Skin epidermis (tissue), 12 donors: Measurements from ENCODE around the gene CHST8.
"Not testable (repeated sequence)": the region's sequence is repeated elsewhere in the genome, so short reads cannot be mapped to it uniquely, and the experiment has no call there.

Experiments used
- H3K27ac ChIP-seq, 21 experiments: fragments of 200-600 bp; sonication (generic) in 11 of 21; one replicate each; pipeline ENCODE4 v1.5.0; 2020; ENCODE audit warnings: mild to moderate bottlenecking in 3 of 21, inconsistent platforms in 2 of 21, moderate library complexity in 2 of 21
- H3K4me3 ChIP-seq, 7 experiments: fragments of 200-600 bp; sonication (generic) in 2 of 7; one replicate each; pipeline ENCODE4 v1.5.0; 2020; ENCODE audit warnings: inconsistent platforms in 2 of 7, mild to moderate bottlenecking in 2 of 7, moderate library complexity in 1 of 7

Gene CHST8

DNA sequence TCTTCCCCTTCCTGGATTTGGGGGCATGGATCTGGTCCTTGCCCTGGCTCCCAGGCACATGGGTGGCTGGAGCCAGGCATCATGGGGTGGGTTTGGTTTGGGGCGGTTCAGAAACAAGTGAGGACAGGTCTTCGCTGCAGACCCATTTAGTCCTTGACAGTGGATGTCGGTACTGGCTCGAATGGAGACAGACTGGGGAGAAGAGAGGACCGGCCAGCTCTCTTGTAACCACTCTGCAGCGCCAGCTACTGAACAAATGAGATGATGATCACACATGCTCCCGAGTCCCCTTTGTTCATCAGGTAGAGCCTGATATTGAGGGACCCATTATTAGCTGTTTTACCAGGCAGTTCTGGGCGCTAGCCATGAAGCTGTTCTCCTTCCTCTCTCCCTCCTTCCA, 64.5 kb downstream of the CHST8 start:
- Histone ChIP-seq H3K27ac (no peak overlapping the region), H3K4me3 (no peak overlapping the region)

DNA sequence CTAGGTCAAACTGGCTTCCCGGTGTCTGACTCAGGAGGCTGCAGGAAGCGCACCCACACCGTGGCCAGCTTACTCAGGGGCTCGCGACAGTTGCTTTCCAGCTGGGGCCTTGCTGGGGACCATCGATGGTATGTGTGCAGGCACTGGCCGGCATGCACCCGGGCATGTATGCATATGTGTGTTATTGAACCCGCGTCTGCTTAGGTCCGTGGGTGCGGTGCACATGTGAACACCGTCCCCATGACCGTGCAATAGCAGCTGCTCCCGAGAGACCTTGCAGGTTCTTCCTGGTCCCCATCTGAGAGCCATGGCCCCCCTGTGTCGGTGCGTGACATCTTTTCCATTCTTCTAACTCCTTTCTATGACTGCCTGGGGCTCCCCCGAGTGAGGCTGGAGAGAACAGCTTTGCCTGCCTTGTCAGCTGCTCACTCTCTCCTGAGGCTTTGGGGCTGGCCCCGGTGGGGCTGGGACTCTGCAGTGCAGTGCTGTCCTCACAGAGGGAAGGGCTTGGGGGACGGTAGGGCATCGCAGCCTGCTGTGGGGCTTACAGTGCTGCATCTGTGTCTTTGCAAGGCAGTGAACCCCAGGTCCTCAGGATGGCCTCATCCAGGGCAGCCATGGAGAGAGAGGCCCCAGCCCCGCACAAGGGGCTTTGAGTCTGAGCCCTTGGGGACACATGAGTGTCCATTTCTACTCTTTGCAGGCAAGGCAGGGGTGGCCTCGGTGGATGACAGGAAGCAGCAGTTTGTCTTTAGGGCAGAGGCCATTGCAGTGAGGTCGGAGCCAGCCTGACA, 65.1 kb downstream of the CHST8 start:
- Histone ChIP-seq H3K4me3 (no peak overlapping the region), H3K27ac (no peak overlapping the region)

GRCh38 chr19:33687481-33688170, 65.9 kb downstream of the CHST8 start:
- Histone ChIP-seq H3K4me3 (no peak overlapping the region), H3K27ac (no peak overlapping the region)

- H3K4me3 ChIP-seq, result no peak overlapping the region
These were observed 66.6 kb downstream of the CHST8 start for GRCh38 chr19:33688171-33688992.

GRCh38 chr19:33689138-33689746, 67.5 kb downstream of the CHST8 start:
- Histone ChIP-seq H3K4me3 (no peak overlapping the region), H3K27ac (no peak overlapping the region)

More at GRCh38 chr19:33688171-33688992, 66.6 kb downstream of the CHST8 start:
- no peak overlapping the region for H3K27ac ChIP-seq

DNA sequence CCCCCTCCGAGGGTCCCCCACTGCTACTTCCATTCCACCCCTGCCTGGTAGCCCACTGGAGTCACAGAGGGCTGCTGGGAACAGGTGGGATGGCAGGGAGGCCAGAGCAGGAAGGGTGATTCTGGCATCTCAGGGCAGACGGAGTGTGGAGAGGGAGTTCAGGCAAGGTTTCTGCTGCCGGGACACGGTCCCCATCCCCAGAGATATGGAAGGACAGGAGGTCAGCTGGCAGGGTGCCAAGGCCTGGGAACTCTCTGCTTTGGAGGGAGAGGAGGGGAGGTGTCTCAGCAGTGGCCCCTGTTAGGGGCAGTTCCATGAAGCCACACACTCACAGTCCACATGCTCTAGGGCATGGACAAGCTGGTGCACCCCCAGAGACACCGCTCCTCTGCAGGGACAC, 68.1 kb downstream of the CHST8 start:
- H3K4me3 ChIP-seq, result no peak overlapping the region

DNA sequence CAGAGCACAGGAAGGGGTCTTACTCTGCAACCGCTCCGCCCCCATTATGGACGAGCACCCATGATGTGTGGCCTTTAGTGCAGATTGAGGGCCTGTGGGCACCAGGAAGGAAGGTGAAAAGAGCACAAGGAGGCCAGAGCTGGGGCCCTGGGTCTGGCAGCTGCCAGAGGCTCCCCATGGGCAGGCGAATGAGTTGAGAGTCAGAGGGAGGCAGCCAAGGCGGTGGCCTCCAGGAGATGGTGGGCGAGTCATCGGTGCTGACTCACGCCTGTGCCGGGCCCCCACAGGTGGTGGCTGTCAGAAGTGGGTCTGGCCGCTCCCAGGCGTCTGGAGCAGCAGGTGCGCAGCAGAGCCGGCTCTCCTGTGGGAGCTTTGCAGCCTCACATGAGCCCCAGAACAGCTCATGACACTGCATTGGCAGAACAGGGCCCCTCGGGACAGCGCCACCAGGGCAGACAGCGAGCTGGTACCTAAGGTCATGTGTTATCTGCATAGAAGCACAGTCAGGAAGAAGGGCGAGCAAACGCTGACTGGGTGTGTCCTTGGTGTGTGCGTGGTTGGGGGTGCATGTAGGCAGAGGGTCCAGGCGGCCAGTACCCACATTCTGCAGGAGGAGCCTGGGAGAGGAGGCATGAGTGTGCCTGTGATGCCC, 68.8 kb downstream of the CHST8 start:
- H3K27ac ChIP-seq, result no peak overlapping the region
- no peak overlapping the region for H3K4me3 ChIP-seq

More for the DNA sequence above, 68.1 kb downstream of the CHST8 start:
- H3K27ac ChIP-seq, result no peak overlapping the region

DNA sequence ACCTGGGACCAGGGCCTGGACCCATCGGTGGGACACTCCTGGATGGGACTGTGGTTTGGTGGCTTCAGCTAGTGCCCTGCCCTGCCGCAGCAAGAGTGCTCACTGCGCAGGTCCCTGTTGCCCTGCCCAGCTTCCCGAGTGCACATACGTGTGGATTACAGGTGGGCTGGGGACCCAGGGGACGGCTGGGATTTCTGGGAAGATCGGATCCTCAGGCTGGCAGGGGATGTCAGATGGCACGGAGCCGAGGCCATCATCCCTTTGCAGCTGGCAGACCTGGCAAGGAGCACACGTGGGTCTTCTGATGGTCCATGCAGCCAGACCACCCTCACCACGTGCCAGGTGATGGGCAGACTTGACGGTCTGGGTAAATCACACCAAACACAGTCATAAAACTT, 69.3 kb downstream of the CHST8 start:
- Histone ChIP-seq H3K27ac (no peak overlapping the region), H3K4me3 (no peak overlapping the region)

DNA sequence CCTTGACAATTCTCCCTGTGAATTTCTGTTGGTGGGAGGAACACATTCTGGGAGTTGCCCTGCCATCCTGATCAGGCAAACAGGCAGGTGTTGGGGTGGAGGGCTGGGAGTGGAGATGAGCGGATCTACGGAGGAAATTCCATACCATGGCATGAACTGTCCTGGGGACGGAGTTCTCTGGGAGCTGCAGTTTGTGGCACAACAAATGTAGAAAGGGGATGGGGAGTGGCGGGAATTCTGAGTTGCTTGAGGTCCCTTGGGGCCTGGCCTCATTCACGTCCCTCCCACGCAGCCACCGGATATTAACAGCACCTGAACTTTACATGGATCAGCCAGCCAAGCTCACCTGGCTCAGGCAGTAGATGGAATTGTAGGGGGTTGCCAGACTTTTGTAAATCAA, 70.0 kb downstream of the CHST8 start:
- no peak overlapping the region for H3K27ac ChIP-seq
- H3K4me3 ChIP-seq, result no peak overlapping the region

DNA sequence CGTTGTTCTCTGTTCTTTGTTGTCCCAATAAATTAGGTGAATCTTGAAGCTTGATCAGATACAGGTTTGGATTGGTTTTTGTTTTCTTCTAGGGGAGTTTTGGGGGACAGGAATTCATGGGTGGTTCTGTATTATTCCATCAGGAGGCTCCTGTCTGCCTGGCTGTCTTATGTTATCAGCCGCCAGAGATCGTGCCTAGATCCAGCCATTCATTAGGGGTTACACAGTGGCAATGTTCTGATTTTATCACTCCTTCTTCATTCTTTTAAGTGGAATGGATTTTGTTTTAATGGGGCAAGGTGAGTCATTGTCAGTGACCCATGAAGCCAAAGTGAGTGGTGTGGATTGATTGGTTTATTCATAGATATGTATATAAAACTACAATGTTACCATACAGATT, 71.9 kb downstream of the CHST8 start:
- Histone ChIP-seq H3K27ac (no peak overlapping the region), H3K4me3 (no peak overlapping the region)

GRCh38 chr19:33695547-33695946, 73.8 kb downstream of the CHST8 start:
- H3K4me3 ChIP-seq, H3K27ac ChIP-seq: not testable (repeated sequence)

GRCh38 chr19:33697766-33698165, 76.0 kb downstream of the CHST8 start:
- H3K27ac ChIP-seq, result no peak overlapping the region
- no peak overlapping the region for H3K4me3 ChIP-seq

- Histone ChIP-seq H3K4me3 (no peak overlapping the region), H3K27ac (no peak overlapping the region)
These were observed 77.1 kb downstream of the CHST8 start for GRCh38 chr19:33698576-33699435.

- Histone ChIP-seq H3K4me3 (no peak overlapping the region), H3K27ac (no peak overlapping the region)
These were observed 78.1 kb downstream of the CHST8 start for GRCh38 chr19:33699754-33700407.

- Histone ChIP-seq H3K27ac (no peak overlapping the region), H3K4me3 (no peak overlapping the region)
These were observed 78.8 kb downstream of the CHST8 start for GRCh38 chr19:33700408-33701013.

DNA sequence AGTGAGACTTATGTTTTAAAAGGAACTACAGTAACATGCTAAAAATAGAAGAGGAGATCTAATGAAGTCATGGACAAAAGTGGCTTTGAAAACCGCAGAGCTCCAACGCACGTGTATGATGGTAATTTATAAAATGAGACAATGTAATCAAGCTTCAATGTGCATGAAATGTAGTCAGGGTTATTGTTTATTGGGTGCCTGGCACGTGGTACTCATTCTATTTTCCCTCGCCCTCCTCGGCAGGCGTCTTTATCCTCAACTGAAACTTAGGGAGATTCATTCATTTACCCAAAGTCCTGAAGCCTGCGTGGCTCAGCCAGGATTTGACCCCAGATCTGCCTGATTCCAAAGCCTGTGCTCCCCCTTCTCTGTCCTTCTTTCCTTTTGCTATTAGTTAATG, 79.8 kb downstream of the CHST8 start:
- no peak overlapping the region for H3K4me3 ChIP-seq
- H3K27ac ChIP-seq, result no peak overlapping the region

DNA sequence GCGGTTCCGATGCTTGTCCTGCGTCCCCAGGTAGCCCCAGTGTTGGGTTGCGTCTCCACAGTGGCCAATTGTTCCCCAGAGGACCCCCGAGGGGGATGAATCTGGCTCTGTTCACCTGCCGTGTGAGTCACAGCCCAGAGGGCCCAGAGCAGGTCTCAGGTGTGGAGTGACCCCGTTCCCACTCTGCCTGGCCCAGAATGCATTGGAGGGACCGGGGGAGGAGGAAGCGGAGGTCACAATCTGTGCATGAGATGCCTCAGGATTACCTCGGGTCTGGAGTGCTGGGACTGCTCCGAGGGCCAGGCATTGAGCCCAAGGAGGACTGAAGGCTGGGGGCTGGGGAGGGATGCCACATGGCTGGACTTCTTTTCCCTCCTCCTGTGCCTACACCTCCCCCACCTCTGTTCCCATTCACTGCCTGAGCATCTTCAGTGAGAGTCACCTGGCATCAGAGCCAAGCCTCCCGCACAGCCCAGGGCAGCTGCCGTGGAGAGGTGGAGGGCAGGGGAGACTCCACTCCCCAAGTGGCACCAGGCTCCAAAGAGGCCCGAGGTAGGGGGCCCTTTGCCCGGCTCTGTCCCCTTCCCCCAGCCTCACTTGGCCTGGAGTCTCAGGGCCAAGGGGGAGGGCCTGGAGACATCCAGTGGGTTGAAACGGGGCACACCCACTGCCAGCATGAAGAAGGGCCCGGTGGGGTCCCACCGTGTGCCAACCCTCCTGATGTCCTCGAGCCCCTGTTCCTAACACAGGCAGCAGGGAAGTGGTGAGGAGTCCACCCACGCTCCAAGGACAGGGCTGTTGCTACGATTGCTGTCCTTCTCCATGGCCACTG, 81.1 kb downstream of the CHST8 start:
- no peak overlapping the region for H3K4me3 ChIP-seq
- H3K27ac ChIP-seq, result no peak overlapping the region
